SK-N-SH treated with all-trans-retinoic acid at 6 μM for 48 hours (cell line): Measurements from ENCODE around the gene PLXDC2.
"Not testable (repeated sequence)": the region's sequence is repeated elsewhere in the genome, so short reads cannot be mapped to it uniquely, and the experiment has no call there.

ENCODE experiments used
- ATAC-seq: fragments of 200-7000 bp; cut with Tn5 transposase; 3 replicates; pipeline ENCODE4 v1.9.1; 2020; ENCODE audit warnings: mild to moderate bottlenecking, moderate library complexity
- ARNTL ChIP-seq: fragments of 450-650 bp; formaldehyde crosslinking; IDR thresholded peaks from 2 replicates; pipeline ENCODE4 v1.5.0; 2020; ENCODE audit warnings: low read depth, mild to moderate bottlenecking, moderate library complexity, borderline replicate concordance
- BACH2 ChIP-seq: fragments of 250-450 bp; sonication (Bioruptor Pico); IDR thresholded peaks from 2 replicates; pipeline ENCODE4 v1.9.0; 2021; ENCODE audit warnings: mild to moderate bottlenecking, borderline replicate concordance
- CREB5 ChIP-seq: fragments of 250-450 bp; sonication (Bioruptor Pico); IDR thresholded peaks from 2 replicates; pipeline ENCODE4 v1.5.1; 2020; ENCODE audit warnings: low read depth, mild to moderate bottlenecking, moderate library complexity
- CSDC2 ChIP-seq: fragments of 250-450 bp; sonication (Bioruptor Pico); IDR thresholded peaks from 2 replicates; pipeline ENCODE4 v1.5.0; 2020; ENCODE audit warnings: mild to moderate bottlenecking, moderate library complexity
- CSRNP3 ChIP-seq: fragments of 250-450 bp; sonication (Bioruptor Pico); IDR thresholded peaks from 2 replicates; pipeline ENCODE4 v1.5.1; 2021; ENCODE audit warnings: mild to moderate bottlenecking, moderate library complexity
- ESRRG ChIP-seq: fragments of 250-450 bp; sonication (Bioruptor Pico); IDR thresholded peaks from 2 replicates; pipeline ENCODE4 v1.6.1; 2021; ENCODE audit warnings: mild to moderate bottlenecking
- GLIS3 ChIP-seq: fragments of 250-450 bp; sonication (Bioruptor Pico); IDR thresholded peaks from 2 replicates; pipeline ENCODE4 v1.5.0; 2020; ENCODE audit warnings: mild to moderate bottlenecking, moderate library complexity
- ISL1 ChIP-seq: fragments of 250-450 bp; sonication (Bioruptor Pico); IDR thresholded peaks from 2 replicates; pipeline ENCODE4 v2.1.2; 2022; ENCODE audit warnings: mild to moderate bottlenecking, moderate library complexity
- OSR1 ChIP-seq: fragments of 250-450 bp; sonication (Bioruptor Pico); IDR thresholded peaks from 2 replicates; pipeline ENCODE4 v1.8.0; 2022; ENCODE audit warnings: moderate library complexity, mild to moderate bottlenecking, inconsistent platforms
- PATZ1 ChIP-seq: fragments of 250-450 bp; sonication (Bioruptor Pico); IDR thresholded peaks from 2 replicates; pipeline ENCODE4 v1.8.0; 2020; ENCODE audit warnings: mild to moderate bottlenecking, moderate library complexity, borderline replicate concordance
- POU6F1 ChIP-seq: fragments of 250-450 bp; sonication (Bioruptor Pico); IDR thresholded peaks from 2 replicates; pipeline ENCODE4 v1.8.0; 2021; ENCODE audit warnings: low read depth, mild to moderate bottlenecking, moderate library complexity, borderline replicate concordance
- PPARA ChIP-seq: fragments of 250-450 bp; sonication (Bioruptor Pico); IDR thresholded peaks from 2 replicates; pipeline ENCODE4 v1.5.0; 2020; ENCODE audit warnings: mild to moderate bottlenecking, borderline replicate concordance
- RARB ChIP-seq: fragments of 250-450 bp; sonication (Bioruptor Pico); IDR thresholded peaks from 2 replicates; pipeline ENCODE4 v1.8.0; 2021; ENCODE audit warnings: mild to moderate bottlenecking, moderate library complexity
- SNAI2 ChIP-seq: fragments of 250-450 bp; sonication (Bioruptor Pico); IDR thresholded peaks from 2 replicates; pipeline ENCODE4 v1.5.0; 2020; ENCODE audit warnings: mild to moderate bottlenecking, moderate library complexity
- TCF4 ChIP-seq: fragments of 250-450 bp; sonication (Bioruptor Pico); IDR thresholded peaks from 2 replicates; pipeline ENCODE4 v1.8.0; 2021; ENCODE audit warnings: mild to moderate bottlenecking, moderate library complexity, borderline replicate concordance
- TOX ChIP-seq: fragments of 250-450 bp; sonication (Bioruptor Pico); IDR thresholded peaks from 2 replicates; pipeline ENCODE4 v1.8.0; 2021; ENCODE audit warnings: mild to moderate bottlenecking, moderate library complexity, borderline replicate concordance
- TSHZ2 ChIP-seq: fragments of 250-450 bp; sonication (Bioruptor Pico); IDR thresholded peaks from 2 replicates; pipeline ENCODE4 v1.5.0; 2020; ENCODE audit warnings: mild to moderate bottlenecking, moderate library complexity
- ZC3H10 ChIP-seq: fragments of 250-450 bp; sonication (Bioruptor Pico); IDR thresholded peaks from 2 replicates; pipeline ENCODE4 v1.5.1; 2021; ENCODE audit warnings: mild to moderate bottlenecking, moderate library complexity
- ZFP3 ChIP-seq: fragments of 250-450 bp; sonication (Bioruptor Pico); IDR thresholded peaks from 2 replicates; pipeline ENCODE4 v1.5.0; 2020; ENCODE audit warnings: mild to moderate bottlenecking, moderate library complexity
- ZFP30 ChIP-seq: fragments of 450-650 bp; formaldehyde crosslinking; IDR thresholded peaks from 2 replicates; pipeline ENCODE4 v1.5.0; 2022; ENCODE audit warnings: mild to moderate bottlenecking, moderate library complexity
- ZNF565 ChIP-seq: fragments of 450-650 bp; formaldehyde crosslinking; conservative IDR thresholded peaks from 2 replicates; pipeline ENCODE4 v1.5.0; 2020; ENCODE audit warnings: low read depth, mild to moderate bottlenecking, moderate library complexity
- ZNF70 ChIP-seq: fragments of 450-650 bp; formaldehyde crosslinking; IDR thresholded peaks from 2 replicates; pipeline ENCODE4 v1.5.0; 2020; ENCODE audit warnings: mild to moderate bottlenecking, moderate library complexity
- ZNF8 ChIP-seq: fragments of 450-650 bp; formaldehyde crosslinking; IDR thresholded peaks from 2 replicates; pipeline ENCODE4 v1.5.0; 2020; ENCODE audit warnings: mild to moderate bottlenecking, moderate library complexity

The PLXDC2 gene

GRCh38 chr10:20202337-20202736 is 386.1 kb downstream of the PLXDC2 start:
- no peak for ATAC-seq
- no peak for TF ChIP-seq RARB
- no peak for TF ChIP-seq OSR1 (CRISPR knock-in tag)
- TF ChIP-seq TSHZ2 (CRISPR knock-in tag), result no peak
- no peak for TF ChIP-seq ZNF565 (CRISPR knock-in tag)
- no peak for TF ChIP-seq CREB5
- TF ChIP-seq ZFP30, result no peak
- no peak for TF ChIP-seq PPARA
- TF ChIP-seq ESRRG, result no peak
- no peak for TF ChIP-seq ZNF70 (CRISPR knock-in tag)
- TF ChIP-seq ZNF8, result no peak
- no peak for TF ChIP-seq ISL1 (CRISPR knock-in tag)
- TF ChIP-seq SNAI2 (CRISPR knock-in tag), result no peak
- TF ChIP-seq CSRNP3 (CRISPR knock-in tag), result no peak
- no peak for TF ChIP-seq GLIS3 (CRISPR knock-in tag)
- TF ChIP-seq PATZ1 (CRISPR knock-in tag), result no peak
- TF ChIP-seq ZFP3 (CRISPR knock-in tag), result no peak
- no peak for TF ChIP-seq ZC3H10 (CRISPR knock-in tag)
- TF ChIP-seq ARNTL (CRISPR knock-in tag), result no peak

- TF ChIP-seq ZNF70 (CRISPR knock-in tag) (no peak), POU6F1 (no peak)
- TF ChIP-seq, all 23 proteins: peak for 0
- ATAC-seq, result no peak
Observed at GRCh38 chr10:20207653-20208052, 391.4 kb downstream of the PLXDC2 start.

GRCh38 chr10:20209098-20209497 is 392.9 kb downstream of the PLXDC2 start:
- not testable (repeated sequence) for ATAC-seq

- no peak for ATAC-seq
- no peak for TF ChIP-seq SNAI2 (CRISPR knock-in tag)
- TF ChIP-seq CREB5, result no peak
- TF ChIP-seq TOX (CRISPR knock-in tag), result no peak
- no peak for TF ChIP-seq ZFP30
- no peak for TF ChIP-seq TCF4 (CRISPR knock-in tag)
- no peak for TF ChIP-seq ZC3H10 (CRISPR knock-in tag)
- no peak for TF ChIP-seq ARNTL (CRISPR knock-in tag)
- TF ChIP-seq PPARA, result no peak
- TF ChIP-seq CSRNP3 (CRISPR knock-in tag), result no peak
- TF ChIP-seq CSDC2 (CRISPR knock-in tag), result no peak
- no peak for TF ChIP-seq BACH2 (CRISPR knock-in tag)
- no peak for TF ChIP-seq ESRRG
- no peak for TF ChIP-seq ZNF70 (CRISPR knock-in tag)
- no peak for TF ChIP-seq GLIS3 (CRISPR knock-in tag)
- no peak for TF ChIP-seq RARB
- TF ChIP-seq ZFP3 (CRISPR knock-in tag), result no peak
Observed at GRCh38 chr10:20215547-20216152, 399.4 kb downstream of the PLXDC2 start.
